Measurements from ENCODE around the gene CBFA2T2.
"Not testable (repeated sequence)": the region's sequence is repeated elsewhere in the genome, so short reads cannot be mapped to it uniquely, and the experiment has no call there.

CBFA2T2 gene

DNA sequence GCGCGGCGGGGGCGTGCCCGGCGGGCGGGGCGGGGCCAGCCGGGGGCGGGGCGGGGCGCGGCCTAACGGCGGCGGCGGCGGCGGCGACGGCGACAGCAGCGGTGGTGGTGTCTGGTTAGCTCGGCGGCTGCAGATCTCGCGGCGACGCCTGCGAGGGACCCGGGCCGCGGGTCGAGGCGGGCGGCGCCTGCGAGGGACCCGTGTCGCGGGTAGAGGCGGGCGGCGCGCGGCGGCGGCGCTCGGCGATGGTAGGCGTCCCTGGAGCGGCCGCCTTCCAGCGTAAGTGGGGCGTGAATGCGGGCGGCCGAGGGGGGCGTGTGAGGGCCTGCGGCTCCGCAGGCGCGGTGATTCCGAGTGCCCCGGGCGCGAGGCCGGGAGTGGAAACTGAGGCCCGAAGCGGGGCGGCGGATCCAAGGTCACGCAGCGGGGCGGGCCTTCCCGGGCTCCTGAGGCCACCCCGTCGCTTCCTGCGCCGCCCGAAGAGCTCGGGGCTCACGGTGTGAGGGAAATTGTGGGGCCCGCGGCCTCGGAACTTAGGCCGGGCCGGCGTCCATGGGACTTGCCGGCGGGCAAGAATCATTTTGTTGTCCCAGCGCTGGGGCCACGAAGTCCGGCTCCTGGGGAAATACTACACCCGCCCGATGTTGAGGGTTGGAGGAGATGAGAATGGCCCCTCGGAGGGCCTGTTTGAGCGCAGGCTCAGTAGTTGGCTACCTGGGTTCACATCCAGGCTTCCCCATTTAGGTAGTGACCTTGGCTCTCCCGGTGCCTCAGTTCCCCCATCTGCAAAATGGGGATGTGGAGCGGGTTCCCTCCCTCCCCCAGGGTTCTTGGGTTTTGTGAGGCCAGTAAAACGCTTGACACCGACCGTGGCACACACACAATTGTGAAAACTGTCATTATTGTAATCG is at the start of gene CBFA2T2:
TSS of gene CBFA2T2 (plus strand) at position 74 of the 911 bp plus-strand sequence. CDS start at position 246, 172 bp downstream.
- Histone ChIP-seq H3K36me3 (peaks cover 11% of the 10 kb centered on the region), H3K4me3 (ENCODE audit: low read depth, low read length) (peak within 1 kb of the TSS; percentile 81), H3K27me3 (ENCODE audit: insufficient read depth, low read depth, severe bottlenecking) (no peaks in the 10 kb centered on the region), H3K9me3 (ENCODE audit: severe bottlenecking) (no peaks in the 10 kb centered on the region), H3K27ac (peak within 1 kb of the TSS; percentile 88)
- DNase-seq: no peak
- TF ChIP-seq, protein P1, sequence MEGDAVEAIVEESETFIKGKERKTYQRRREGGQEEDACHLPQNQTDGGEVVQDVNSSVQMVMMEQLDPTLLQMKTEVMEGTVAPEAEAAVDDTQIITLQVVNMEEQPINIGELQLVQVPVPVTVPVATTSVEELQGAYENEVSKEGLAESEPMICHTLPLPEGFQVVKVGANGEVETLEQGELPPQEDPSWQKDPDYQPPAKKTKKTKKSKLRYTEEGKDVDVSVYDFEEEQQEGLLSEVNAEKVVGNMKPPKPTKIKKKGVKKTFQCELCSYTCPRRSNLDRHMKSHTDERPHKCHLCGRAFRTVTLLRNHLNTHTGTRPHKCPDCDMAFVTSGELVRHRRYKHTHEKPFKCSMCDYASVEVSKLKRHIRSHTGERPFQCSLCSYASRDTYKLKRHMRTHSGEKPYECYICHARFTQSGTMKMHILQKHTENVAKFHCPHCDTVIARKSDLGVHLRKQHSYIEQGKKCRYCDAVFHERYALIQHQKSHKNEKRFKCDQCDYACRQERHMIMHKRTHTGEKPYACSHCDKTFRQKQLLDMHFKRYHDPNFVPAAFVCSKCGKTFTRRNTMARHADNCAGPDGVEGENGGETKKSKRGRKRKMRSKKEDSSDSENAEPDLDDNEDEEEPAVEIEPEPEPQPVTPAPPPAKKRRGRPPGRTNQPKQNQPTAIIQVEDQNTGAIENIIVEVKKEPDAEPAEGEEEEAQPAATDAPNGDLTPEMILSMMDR (IDR thresholded peaks at IDR 0.05; ENCODE audit: low read depth, low read length): no peak

DNA sequence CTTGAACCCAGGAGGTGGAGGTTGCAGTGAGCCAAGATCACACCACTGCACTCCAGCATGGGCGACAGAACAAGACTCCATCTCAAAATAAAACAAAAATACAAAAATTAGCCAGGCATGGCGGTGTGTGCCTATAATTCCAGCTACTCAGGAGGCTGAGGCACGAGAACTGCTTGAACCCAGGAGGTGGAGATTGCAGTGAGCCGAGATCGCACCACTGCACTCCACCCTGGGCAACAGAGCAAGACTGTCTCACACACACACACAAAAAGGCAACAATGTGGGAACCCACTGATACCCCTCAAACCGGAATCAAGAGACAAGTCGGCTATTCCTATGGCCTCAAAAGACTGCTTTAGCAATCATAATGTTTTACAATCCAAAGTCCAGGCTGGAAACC is 49.3 kb upstream of the CBFA2T2 start:
- not testable (repeated sequence) for H3K4me3 ChIP-seq (ENCODE audit: low read depth, low read length); H3K36me3 ChIP-seq; DNase-seq; H3K27me3 ChIP-seq (ENCODE audit: insufficient read depth, low read depth, severe bottlenecking); H3K9me3 ChIP-seq (ENCODE audit: severe bottlenecking); H3K27ac ChIP-seq

DNA sequence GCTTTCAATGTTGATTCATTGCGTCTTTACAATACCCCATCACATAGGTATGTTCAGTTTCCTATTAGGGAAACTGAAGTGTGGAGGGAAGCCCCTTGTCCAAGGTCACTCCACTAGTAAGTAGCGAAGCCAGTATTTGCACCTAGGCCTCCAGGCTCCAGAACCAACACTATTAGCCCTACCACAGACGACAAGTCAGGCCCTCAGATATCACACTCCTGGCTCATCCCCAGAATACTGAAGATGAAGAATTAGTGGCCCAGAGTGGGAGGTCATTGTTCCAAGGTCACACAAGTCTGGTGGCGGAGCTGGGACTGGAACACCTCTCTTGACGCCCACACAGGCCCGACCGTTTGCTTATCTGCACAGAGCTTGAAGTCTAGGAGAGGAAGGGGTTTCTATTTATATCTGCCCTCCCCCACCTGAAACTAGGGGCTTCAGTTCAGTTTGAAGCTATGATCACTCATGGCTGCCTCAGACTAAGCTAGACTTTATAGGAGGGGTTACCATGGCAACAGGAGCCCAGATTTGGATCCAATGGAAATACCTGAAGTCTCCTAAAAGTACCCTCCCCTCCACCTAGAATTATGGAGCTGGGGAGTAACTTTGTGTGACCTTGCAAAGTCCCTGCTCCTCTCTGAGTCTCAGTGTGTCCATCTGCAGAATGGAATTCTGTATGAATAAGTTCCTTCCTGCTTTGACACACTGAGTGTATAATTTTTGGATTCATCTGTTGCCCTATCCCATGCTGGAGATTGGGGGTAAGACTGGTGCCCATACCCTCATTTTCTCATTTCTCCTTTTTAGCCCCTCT is 48.5 kb upstream of the CBFA2T2 start:
- DNase-seq: no peak
- Histone ChIP-seq H3K36me3 (no peaks in the 10 kb centered on the region), H3K27ac (no peak overlapping the region), H3K4me3 (ENCODE audit: low read depth, low read length) (no peak overlapping the region), H3K9me3 (ENCODE audit: severe bottlenecking) (no peaks in the 10 kb centered on the region), H3K27me3 (ENCODE audit: insufficient read depth, low read depth, severe bottlenecking) (no peaks in the 10 kb centered on the region)
- TF ChIP-seq, protein P1 (IDR thresholded peaks at IDR 0.05; ENCODE audit: low read depth, low read length): no peak

DNA sequence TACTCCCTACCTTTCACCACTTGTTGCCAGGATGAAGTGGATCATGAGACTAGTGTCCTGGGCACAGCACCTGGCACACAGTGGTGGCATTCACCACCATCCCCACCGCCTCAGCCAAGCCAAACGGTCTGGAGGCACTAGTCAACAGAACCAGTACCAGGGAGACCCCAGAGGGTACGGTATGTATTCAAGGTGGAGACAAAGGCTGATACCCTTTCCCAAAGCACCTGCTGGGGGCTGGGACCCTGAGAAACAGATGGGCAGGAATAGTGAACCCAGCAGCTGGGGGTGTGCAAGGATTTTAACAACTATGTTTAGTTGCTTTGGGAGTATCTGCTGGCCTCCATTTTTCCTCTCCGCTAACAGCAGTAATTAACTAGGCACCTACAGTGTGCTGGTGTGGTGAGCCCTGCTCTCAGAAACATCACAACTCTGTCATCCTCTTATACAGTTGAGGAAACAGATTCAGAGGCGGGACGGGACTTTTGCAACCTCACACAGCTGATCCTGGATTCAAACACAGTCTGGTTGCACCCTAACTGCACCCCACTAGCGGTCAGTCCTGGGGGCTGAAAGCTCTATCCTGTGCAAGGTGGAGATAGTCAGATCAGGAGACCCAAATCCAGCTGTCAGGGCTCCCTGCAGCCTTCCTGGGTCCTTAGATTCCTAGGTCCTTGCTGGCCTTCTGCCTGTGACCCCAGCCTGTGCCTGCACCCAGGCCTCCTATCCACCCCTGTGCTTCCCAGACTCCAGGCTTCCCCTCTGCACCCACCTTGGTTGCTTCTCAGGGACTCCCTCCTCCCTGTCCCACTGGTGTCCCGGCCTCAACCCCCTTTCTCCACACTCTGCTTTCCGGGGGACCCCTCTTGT is 47.5 kb upstream of the CBFA2T2 start:
- TF ChIP-seq, protein P1 (IDR thresholded peaks at IDR 0.05; ENCODE audit: low read depth, low read length): no peak
- no peak overlapping the region for H3K27ac ChIP-seq
- no peak for DNase-seq

DNA sequence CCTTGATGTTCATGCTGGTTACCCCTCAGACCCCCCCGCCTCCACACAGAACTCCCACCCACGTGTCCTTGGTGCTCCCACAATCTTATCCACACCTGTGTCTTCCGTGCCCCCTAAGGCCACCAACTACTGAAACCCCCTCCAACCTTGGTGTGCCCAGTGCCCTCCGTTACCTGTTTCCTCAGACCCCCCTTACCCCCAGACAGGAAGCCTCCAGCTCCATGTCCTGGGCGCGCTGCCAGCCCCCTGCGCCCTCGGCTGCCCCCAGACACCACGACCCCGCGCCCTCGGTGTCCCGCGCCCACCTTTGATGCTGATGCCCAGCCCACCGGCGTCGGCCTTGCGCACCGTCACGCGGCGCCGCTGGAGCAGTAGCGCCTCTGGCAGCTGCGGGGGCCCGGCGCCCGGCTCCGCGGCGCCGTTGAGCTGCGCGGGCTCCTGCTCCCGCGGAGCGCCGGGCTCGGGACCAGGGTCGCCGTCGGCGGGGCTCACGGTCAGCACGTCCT is 46.8 kb upstream of the CBFA2T2 start:
- Histone ChIP-seq H3K27me3 (ENCODE audit: insufficient read depth, low read depth, severe bottlenecking) (no peaks in the 10 kb centered on the region), H3K9me3 (ENCODE audit: severe bottlenecking) (no peaks in the 10 kb centered on the region), H3K27ac (no peak overlapping the region), H3K4me3 (ENCODE audit: low read depth, low read length) (peak overlapping the region; percentile 51), H3K36me3 (no peaks in the 10 kb centered on the region)
- TF ChIP-seq, protein P1 (IDR thresholded peaks at IDR 0.05; ENCODE audit: low read depth, low read length): no peak
- DNase-seq: no peak

More for the DNA sequence above, 47.5 kb upstream of the CBFA2T2 start:
- Histone ChIP-seq H3K4me3 (ENCODE audit: low read depth, low read length) (peak overlapping the region; percentile 51), H3K36me3 (no peaks in the 10 kb centered on the region), H3K27me3 (ENCODE audit: insufficient read depth, low read depth, severe bottlenecking) (no peaks in the 10 kb centered on the region), H3K9me3 (ENCODE audit: severe bottlenecking) (no peaks in the 10 kb centered on the region)
